GM23248 (cell line): ENCODE data around the gene BCL2A1.

Source experiments
- EZH2 ChIP-seq: fragments of 200-600 bp; sonication (generic); IDR thresholded peaks from 2 replicates; pipeline ENCODE4 v1.6.1; 2018; ENCODE audit warnings: antibody characterized with exemption, mild to moderate bottlenecking; ENCODE audit not compliant: insufficient read depth, poor library complexity, severe bottlenecking
- EZH2phosphoT487 ChIP-seq: fragments of 200-600 bp; sonication (generic); IDR thresholded peaks from 2 replicates; pipeline ENCODE4 v1.6.1; 2018; ENCODE audit warnings: antibody characterized with exemption, moderate library complexity, mild to moderate bottlenecking, low read depth; ENCODE audit not compliant: insufficient read depth

DNA sequence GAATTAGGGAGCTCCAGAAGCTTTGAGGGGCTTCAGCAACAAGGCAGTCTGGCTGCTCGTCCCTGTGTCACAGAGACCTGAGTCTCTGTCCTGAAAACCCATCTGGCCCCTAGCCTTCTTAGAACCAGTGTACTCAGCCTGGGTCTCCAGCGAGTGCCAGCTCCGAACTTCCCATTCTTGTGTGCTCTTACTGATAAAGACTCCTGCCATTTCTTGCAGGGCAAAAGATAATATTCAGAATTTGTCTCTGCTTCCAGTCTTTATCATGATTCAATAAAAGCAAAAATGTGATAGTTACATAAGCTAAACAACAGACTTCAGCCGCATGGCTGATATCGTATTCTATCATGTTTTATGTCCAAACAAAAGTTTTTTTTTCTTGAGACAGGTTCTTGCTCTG is 36.0 kb upstream of the BCL2A1 start:
- TF ChIP-seq EZH2, result no peak
- no peak for TF ChIP-seq EZH2phosphoT487
